ENCODE measurements around the gene MDP1. TPM values are rescaled to one million over a fixed set of nuclear protein-coding genes. Genes with fewer than 3 reads are reported as not detected.
A peak's percentile ranks its signal among the peaks of the same experiment; 100 is the strongest.

Gene MDP1
- total RNA-seq, 4 donors from 2014 or later = 11.1 to 17.5 (median 14.4) TPM

DNA sequence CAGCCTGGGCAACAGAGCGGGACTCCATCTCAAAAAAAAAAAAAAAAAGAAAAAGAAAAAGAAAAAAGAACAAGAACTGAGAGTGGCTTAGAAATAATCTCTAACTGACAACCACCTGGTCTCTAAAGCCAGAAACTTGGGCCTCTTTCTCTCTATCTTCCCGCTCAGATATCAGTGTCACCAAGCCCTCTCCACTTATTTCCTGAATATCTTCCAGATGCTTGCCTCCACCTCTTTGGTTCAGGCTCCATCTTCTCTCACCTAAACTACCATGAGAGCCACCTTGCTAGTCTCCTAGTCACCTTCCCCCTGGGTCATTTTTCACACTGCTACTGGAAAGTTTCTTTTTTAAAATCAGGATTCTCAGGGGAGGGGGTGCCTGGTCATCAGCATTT, 18.8 kb downstream of the MDP1 start:
- H3K36me3 ChIP-seq = peaks cover 11 to 33% (median 23%) of the 10 kb centered on the region in 4 donors
- TF ChIP-seq, protein P1, sequence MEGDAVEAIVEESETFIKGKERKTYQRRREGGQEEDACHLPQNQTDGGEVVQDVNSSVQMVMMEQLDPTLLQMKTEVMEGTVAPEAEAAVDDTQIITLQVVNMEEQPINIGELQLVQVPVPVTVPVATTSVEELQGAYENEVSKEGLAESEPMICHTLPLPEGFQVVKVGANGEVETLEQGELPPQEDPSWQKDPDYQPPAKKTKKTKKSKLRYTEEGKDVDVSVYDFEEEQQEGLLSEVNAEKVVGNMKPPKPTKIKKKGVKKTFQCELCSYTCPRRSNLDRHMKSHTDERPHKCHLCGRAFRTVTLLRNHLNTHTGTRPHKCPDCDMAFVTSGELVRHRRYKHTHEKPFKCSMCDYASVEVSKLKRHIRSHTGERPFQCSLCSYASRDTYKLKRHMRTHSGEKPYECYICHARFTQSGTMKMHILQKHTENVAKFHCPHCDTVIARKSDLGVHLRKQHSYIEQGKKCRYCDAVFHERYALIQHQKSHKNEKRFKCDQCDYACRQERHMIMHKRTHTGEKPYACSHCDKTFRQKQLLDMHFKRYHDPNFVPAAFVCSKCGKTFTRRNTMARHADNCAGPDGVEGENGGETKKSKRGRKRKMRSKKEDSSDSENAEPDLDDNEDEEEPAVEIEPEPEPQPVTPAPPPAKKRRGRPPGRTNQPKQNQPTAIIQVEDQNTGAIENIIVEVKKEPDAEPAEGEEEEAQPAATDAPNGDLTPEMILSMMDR (IDR thresholded peaks at IDR 0.05) = no peak
- TF ChIP-seq EP300 (IDR thresholded peaks at IDR 0.05) = no peak
- TF ChIP-seq POLR2AphosphoS5 (IDR thresholded peaks at IDR 0.05) = no peak
- TF ChIP-seq POLR2A (IDR thresholded peaks at IDR 0.05; ENCODE audit: low read depth) = no peak
- whole genome bisulfite sequencing = 85% methylated on average over 2 of the region's 2 CpGs

DNA sequence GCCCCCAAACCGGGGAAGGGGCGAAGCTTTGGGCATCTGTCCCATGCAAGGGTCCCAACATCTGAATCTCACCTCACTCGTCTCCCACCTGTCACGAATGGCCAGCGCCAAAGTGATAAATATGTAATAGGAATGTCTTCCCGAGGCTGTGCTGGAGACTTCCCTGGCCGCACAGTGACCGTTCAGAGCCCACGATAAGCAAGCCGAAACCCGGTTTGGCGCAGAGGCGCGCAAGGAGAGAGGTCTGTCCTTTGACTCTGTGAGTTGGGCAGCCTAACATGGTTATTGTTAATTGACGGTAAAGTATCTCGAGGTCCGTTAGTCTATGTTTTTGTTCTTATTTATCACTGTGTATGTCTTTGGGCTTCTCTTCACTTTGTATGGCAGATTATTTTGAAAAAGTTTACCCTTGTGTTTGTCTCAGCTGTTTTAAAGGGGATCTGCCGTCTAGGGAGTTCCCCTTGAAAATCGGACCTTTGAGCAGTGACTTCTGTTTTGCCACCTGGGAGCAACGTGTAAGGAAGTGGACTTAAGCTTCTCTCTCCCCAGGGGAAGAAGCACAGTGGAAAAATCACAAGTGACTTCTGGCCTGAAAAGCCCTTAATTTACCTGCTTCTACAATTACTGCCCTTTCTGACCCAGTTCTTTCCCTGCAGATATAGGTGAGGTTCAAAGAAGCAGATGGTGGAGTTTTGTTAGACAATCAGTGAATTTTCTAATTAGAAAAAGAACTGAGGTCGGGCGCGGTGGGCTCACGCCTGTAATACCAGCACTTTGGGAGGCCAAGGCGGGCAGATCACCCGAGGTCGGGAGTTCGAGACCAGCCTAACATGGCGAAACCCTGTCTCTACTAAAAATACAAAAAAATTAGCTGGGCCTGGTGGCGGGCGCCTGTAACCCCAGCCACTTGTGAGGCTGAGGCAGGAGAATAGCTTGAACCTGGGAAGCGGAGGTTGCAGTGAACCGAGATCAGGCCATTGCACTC, 19.5 kb downstream of the MDP1 start:
- Histone ChIP-seq H3K4me1 (peaks cover 32 to 61% (median 45%) of the 10 kb centered on the region in 4 donors), H3K36me3 (peaks cover 11 to 34% (median 27%) of the 10 kb centered on the region in 4 donors)
- intact Hi-C loops (cut with DNase I) = no loop called here

More for the DNA sequence above, 18.8 kb downstream of the MDP1 start:
- H3K27ac ChIP-seq (replicated peaks in 1 of 4) = no peak overlapping the region
- H3K4me3 ChIP-seq = peak overlapping the region in 2 of 4 donors; percentile 84 to 85
- no peak for DNase-seq (ENCODE audit: extremely low spot score)
- peaks cover 32 to 57% (median 45%) of the 10 kb centered on the region in 4 donors for H3K4me1 ChIP-seq
- H3K9me3 ChIP-seq = no peaks in the 10 kb centered on the region
- intact Hi-C loops (cut with DNase I) = no loop called here
- no peaks in the 10 kb centered on the region for H3K27me3 ChIP-seq

DNA sequence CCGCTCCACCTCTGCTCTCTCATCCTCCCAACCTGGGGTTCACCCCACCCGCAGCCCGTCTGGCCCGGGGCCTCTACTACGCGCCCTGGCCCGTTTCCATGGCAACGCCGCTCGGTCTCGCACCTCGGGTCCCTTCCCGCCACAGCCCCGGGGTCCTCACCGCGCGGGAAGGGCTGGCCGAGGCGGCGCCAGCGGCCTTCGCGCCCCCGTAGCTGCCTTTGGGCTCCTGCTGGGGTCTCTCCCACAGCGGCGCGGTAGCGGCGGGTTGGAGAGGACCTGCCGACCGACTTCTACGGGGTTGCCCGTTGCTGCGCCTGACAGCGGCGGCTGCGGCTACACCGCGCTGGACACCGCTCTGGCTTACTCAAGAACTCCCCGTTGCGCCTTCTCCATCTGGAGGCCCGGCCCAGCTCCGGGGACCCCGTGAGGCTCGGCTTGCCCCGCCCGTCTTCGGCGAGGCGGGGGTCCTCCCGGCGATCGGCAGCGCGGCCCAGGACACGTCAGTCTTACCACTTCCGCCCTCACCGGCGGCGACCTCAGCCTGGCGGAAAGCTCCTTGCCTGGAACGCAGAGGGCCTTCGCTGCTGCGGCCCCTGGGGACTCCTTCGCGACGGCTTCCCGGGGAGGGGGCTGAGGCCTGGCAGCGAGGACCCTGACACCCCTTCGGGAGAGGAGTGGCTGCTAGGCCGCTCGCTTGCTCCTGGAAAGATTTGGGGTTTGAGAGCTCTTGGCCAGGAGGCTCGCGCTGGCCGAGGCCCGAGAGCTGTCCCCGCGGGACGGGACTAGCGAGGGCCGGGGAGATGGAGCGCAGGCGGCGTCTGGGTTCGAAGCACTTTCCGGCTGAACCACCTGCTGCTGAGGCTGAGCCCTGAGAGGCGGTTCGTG, 20.4 kb downstream of the MDP1 start, which contains the start of gene TM9SF1:
TSS of gene TM9SF1 (minus strand) at position 256 of the 885 bp plus-strand sequence. CDS start 422 bp downstream, outside the sequence.
- Histone ChIP-seq H3K36me3 (peaks cover 12 to 34% (median 29%) of the 10 kb centered on the region in 4 donors), H3K27me3 (no peaks in the 10 kb centered on the region), H3K4me3 (peak within 1 kb of the TSS; percentile 82 to 89 (median 84)), H3K4me1 (peaks cover 32 to 61% (median 45%) of the 10 kb centered on the region in 4 donors), H3K9me3 (no peaks in the 10 kb centered on the region), H3K27ac (replicated peaks in 1 of 4) (peak within 1 kb of the TSS; percentile 95 to 98 (median 96))
- under 1% methylated on average over 27 of the region's 89 CpGs for WGBS
- no peak for TF ChIP-seq EP300 (IDR thresholded peaks at IDR 0.05)
- TF ChIP-seq POLR2A (IDR thresholded peaks at IDR 0.05; ENCODE audit: low read depth) = no peak
- peak; percentile 94 for TF ChIP-seq POLR2AphosphoS5 (IDR thresholded peaks at IDR 0.05)
- TF ChIP-seq, protein P1 (IDR thresholded peaks at IDR 0.05) = no peak
- peak; percentile 97 for DNase-seq (ENCODE audit: extremely low spot score)
- intact Hi-C loops (cut with DNase I) = loop anchor here (2.0 kb wide), 1 partner anchor 17 kb away; the partner anchor contains the start of gene CHMP4A

More for the DNA sequence above, 19.5 kb downstream of the MDP1 start:
- Histone ChIP-seq H3K27me3 (no peaks in the 10 kb centered on the region), H3K27ac (replicated peaks in 1 of 4) (peak overlapping the region; percentile 95 to 98 (median 96)), H3K4me3 (peak overlapping the region; percentile 82 to 89 (median 84)), H3K9me3 (no peaks in the 10 kb centered on the region)
- 37% methylated on average over 33 of the region's 33 CpGs for WGBS
- DNase-seq (ENCODE audit: extremely low spot score) = no peak
- TF ChIP-seq POLR2A (IDR thresholded peaks at IDR 0.05; ENCODE audit: low read depth) = no peak
- TF ChIP-seq, protein P1 (IDR thresholded peaks at IDR 0.05) = no peak

DNA sequence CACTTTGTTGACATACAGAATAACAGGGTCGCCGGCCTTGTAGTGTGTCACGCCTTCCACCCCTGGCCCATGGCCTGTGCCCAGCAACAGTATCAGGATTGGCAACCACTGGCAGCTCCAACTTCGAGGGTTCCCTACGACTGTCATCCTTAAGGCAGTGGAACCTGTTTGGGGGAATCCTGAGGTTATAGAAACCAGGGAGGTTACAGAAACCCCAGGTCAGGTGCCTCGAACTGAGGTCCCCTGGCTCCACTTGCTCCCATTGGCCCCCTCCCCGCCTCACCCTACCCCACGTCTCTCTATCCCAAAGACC, 21.0 kb downstream of the MDP1 start:
- peaks cover 32 to 61% (median 45%) of the 10 kb centered on the region in 4 donors for H3K4me1 ChIP-seq
- WGBS = 48% methylated on average over 6 of the region's 8 CpGs
- H3K27me3 ChIP-seq = no peaks in the 10 kb centered on the region
- peak overlapping the region; percentile 95 to 98 (median 96) for H3K27ac ChIP-seq (replicated peaks in 1 of 4)
- DNase-seq (ENCODE audit: extremely low spot score) = no peak
- peak overlapping the region; percentile 82 to 89 (median 84) for H3K4me3 ChIP-seq
- intact Hi-C loops (cut with DNase I) = loop anchor here (2.0 kb wide), 1 partner anchor 18 kb away; the partner anchor contains the start of gene CHMP4A
- no peaks in the 10 kb centered on the region for H3K9me3 ChIP-seq
- peaks cover 16 to 36% (median 32%) of the 10 kb centered on the region in 4 donors for H3K36me3 ChIP-seq
- no peak for TF ChIP-seq EP300 (IDR thresholded peaks at IDR 0.05)
- no peak for TF ChIP-seq POLR2AphosphoS5 (IDR thresholded peaks at IDR 0.05)
